CD4-positive, alpha-beta T cell (primary cell): ENCODE data around the gene STK38L. TPM values are rescaled to one million over a fixed set of nuclear protein-coding genes. Genes with fewer than 3 reads are reported as not detected.

Experiments used
- ATAC-seq: fragments of 200-7000 bp; cut with Tn5 transposase; one replicate; pipeline ENCODE4 v1.10.0; 2022; ENCODE audit warnings: mild to moderate bottlenecking; ENCODE audit not compliant: poor library complexity
- CTCF ChIA-PET: fragments of 350-600 bp; sonication (Branson Sonifier 250); formaldehyde crosslinking; loops from one replicate; lab custom pipeline; 2021; ENCODE audit warnings: antibody characterized with exemption, inconsistent platforms; lab: Charles Lee
- POLR2A ChIA-PET: fragments of 350-600 bp; sonication (Branson Sonifier 250); formaldehyde crosslinking; loops from one replicate; lab custom pipeline; 2021; ENCODE audit warnings: antibody characterized with exemption, inconsistent platforms; lab: Charles Lee
- DNase-seq, 14 experiments: peaks; one replicate each; pipeline ENCODE4 v3.0.0-alpha.2; 2013 to 2020; ENCODE audit warnings: mixed read lengths in 2 of 14
- H3K27ac ChIP-seq, 2 donors: one replicate each; pipeline versions ENCODE4 v1.5.1 to v1.7.0; 2013; ENCODE audit warnings: low read length in 2 of 2, low read depth in 1 of 2, mild to moderate bottlenecking in 1 of 2
- H3K27me3 ChIP-seq, 2 experiments: 1 replicate in 1 of 2; 2 replicates in 1 of 2; pipeline versions ENCODE4 v1.6.1 to v1.7.0; 2013; ENCODE audit warnings: low read length in 2 of 2, control low read depth in 1 of 2, mild to moderate bottlenecking in 1 of 2, moderate library complexity in 1 of 2; ENCODE audit not compliant: insufficient read depth in 2 of 2, control insufficient read depth in 1 of 2
- H3K36me3 ChIP-seq: one replicate; pipeline ENCODE4 v1.6.1; 2013; ENCODE audit warnings: low read length, control low read depth; ENCODE audit not compliant: insufficient read depth
- H3K4me1 ChIP-seq: one replicate; pipeline ENCODE4 v1.6.1; 2013; ENCODE audit warnings: low read length, control low read depth; ENCODE audit not compliant: insufficient read depth
- H3K4me3 ChIP-seq: one replicate; pipeline ENCODE4 v1.5.1; 2013; ENCODE audit warnings: mild to moderate bottlenecking, low read length, moderate library complexity
- H3K9me3 ChIP-seq, 2 experiments: 1 replicate in 1 of 2; 2 replicates in 1 of 2; pipeline versions ENCODE4 v1.6.1 to v1.7.0; 2013; ENCODE audit warnings: low read length in 2 of 2, mild to moderate bottlenecking in 2 of 2, control low read depth in 1 of 2, moderate library complexity in 1 of 2; ENCODE audit not compliant: control insufficient read depth in 1 of 2, insufficient read depth in 1 of 2
- H3K27ac Mint-ChIP-seq: one replicate; pipeline ENCODE4 v1.8.0; 2020; ENCODE audit warnings: mixed read lengths
- H3K27me3 Mint-ChIP-seq: one replicate; pipeline ENCODE4 v1.8.0; 2021; ENCODE audit warnings: mixed read lengths
- H3K36me3 Mint-ChIP-seq: one replicate; pipeline ENCODE4 v1.8.0; 2021; ENCODE audit warnings: low read depth, mixed read lengths
- H3K4me1 Mint-ChIP-seq: one replicate; pipeline ENCODE4 v1.8.0; 2021; ENCODE audit warnings: low read depth, mixed read lengths
- H3K4me3 Mint-ChIP-seq: one replicate; pipeline ENCODE4 v1.8.0; 2020; ENCODE audit warnings: mild to moderate bottlenecking, mixed read lengths
- H3K9me3 Mint-ChIP-seq: one replicate; pipeline ENCODE4 v1.8.0; 2020; ENCODE audit warnings: mixed read lengths
- intact Hi-C, 2 experiments: fragments of 100-400 bp; cut with DNase I in 1 of 2; cut with micrococcal nuclease in 1 of 2; formaldehyde crosslinking; loops; one replicate each; pipeline versions ENCODE4 v1.15.1 to v1.9.0; 2023 to 2025; cut with DNase I, micrococcal nuclease
- total RNA-seq, 174 experiments: library from RNA in 2 of 174; stranded (reverse) in 2 of 174; gene quantifications; one replicate each; pipeline ENCODE4 v1.2.3 and lab custom pipeline; 2021 to 2026
- TF ChIP-seq, protein P1 (sequence below): fragments of 200-600 bp; IDR thresholded peaks from one replicate; pipeline ENCODE4 v1.8.0; 2022; ENCODE audit warnings: antibody characterized with exemption, mild to moderate bottlenecking

STK38L gene
- total RNA-seq, 2 experiments from 2014 or later: 18.3 to 21.0 TPM

DNA sequence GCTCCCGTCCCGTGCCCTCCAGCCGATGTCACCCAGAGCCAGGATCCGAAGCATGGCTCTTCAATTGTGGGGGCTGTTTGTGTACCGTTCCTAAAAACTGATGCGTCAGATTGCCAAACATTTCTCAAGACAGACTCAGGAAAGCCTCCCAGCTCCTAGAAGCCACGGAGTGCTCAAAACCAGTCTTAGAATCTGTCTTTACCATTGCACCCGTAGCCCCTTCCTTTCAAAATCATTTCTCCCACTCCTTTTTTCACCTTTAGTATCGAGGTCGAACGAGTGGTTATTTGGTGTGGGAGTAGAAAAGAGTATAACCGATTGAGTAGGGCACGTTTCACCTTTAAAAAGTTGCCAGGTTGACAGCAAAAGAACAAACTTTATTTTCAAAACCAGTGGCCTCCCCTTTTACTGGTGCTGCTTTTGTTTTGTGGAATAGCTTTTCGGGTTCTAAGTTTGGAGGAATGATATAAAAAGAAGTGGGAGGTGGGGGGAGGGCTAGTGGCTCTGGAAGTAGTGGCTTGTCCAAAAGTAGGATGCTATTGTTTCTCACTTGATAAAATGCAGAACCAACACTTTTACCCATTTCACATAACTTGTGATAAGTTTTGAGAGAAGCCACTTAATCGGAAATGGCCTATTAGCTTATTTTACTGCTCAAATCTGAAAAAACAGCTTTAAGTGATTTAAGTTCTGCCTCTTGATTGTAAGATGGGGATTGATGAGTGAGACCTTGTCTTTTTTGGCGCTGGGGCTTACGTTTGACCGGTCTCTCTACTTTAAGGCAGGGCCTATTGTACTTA is 803 bp downstream of the STK38L start:
- ATAC-seq: no peak
- H3K27ac ChIP-seq: peak overlapping the region; percentile 60 to 77
- peak overlapping the region; percentile 92 for H3K27ac Mint-ChIP-seq
- peaks cover 56% of the 10 kb centered on the region for H3K4me1 Mint-ChIP-seq
- peaks cover 15% of the 10 kb centered on the region for H3K4me1 ChIP-seq
- peak overlapping the region; percentile 99 for H3K4me3 Mint-ChIP-seq
- H3K36me3 ChIP-seq: no peaks in the 10 kb centered on the region
- H3K36me3 Mint-ChIP-seq: peaks cover 9% of the 10 kb centered on the region
- DNase-seq: peak in 1 of 14 experiments; percentile 9
- TF ChIP-seq, protein P1, sequence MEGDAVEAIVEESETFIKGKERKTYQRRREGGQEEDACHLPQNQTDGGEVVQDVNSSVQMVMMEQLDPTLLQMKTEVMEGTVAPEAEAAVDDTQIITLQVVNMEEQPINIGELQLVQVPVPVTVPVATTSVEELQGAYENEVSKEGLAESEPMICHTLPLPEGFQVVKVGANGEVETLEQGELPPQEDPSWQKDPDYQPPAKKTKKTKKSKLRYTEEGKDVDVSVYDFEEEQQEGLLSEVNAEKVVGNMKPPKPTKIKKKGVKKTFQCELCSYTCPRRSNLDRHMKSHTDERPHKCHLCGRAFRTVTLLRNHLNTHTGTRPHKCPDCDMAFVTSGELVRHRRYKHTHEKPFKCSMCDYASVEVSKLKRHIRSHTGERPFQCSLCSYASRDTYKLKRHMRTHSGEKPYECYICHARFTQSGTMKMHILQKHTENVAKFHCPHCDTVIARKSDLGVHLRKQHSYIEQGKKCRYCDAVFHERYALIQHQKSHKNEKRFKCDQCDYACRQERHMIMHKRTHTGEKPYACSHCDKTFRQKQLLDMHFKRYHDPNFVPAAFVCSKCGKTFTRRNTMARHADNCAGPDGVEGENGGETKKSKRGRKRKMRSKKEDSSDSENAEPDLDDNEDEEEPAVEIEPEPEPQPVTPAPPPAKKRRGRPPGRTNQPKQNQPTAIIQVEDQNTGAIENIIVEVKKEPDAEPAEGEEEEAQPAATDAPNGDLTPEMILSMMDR: no peak
- POLR2A ChIA-PET: interaction anchor here (0.6 to 2.5 kb wide), 8 partner anchors 8 to 412 kb away, joined by 3 to 16 read pairs (median 4); partner anchors contain the start of genes FGFR1OP2, ITPR2, MED21 and TM7SF3
- no peaks in the 10 kb centered on the region for H3K27me3 ChIP-seq
- no peaks in the 10 kb centered on the region for H3K9me3 Mint-ChIP-seq
- H3K9me3 ChIP-seq: no peaks in the 10 kb centered on the region
- H3K27me3 Mint-ChIP-seq: no peaks in the 10 kb centered on the region
- CTCF ChIA-PET: no interaction called here
- intact Hi-C loops: loop anchor here (5.0 to 10.0 kb wide), 4 partner anchors 230 to 950 kb away; partner anchors contain the start of genes CCDC91 (in 1 of the 2), ITPR2 (in 1 of the 2), PPFIBP1 (in 1 of the 2) and TM7SF3 (in 1 of the 2)
- peak overlapping the region; percentile 93 for H3K4me3 ChIP-seq

DNA sequence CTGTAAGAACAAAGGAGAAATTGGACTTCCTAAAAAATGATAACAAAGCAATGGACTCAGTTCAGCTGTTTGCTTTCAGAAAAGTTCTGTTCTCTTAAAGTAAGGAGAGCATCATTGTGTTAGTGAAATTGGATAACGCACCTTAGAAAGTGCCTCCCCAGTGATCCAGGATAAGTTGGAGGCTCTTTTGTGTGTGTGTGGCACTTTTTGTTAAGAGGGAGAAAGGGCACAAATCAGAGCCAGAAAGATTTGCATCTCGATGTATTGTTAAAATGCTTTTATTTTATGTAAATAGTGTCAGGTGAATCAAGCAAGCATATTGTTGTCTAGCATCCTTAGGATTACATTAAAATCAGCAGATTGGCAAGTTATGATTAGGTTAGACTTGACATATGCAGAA is 2.1 kb downstream of the STK38L start:
- H3K27ac Mint-ChIP-seq: peak overlapping the region; percentile 92
- Histone ChIP-seq H3K4me3 (no peak overlapping the region), H3K4me1 (peaks cover 15% of the 10 kb centered on the region), H3K27ac (no peak overlapping the region), H3K36me3 (no peaks in the 10 kb centered on the region), H3K9me3 (no peaks in the 10 kb centered on the region), H3K27me3 (no peaks in the 10 kb centered on the region)
- peaks cover 52% of the 10 kb centered on the region for H3K4me1 Mint-ChIP-seq
- H3K9me3 Mint-ChIP-seq: no peaks in the 10 kb centered on the region
- H3K27me3 Mint-ChIP-seq: no peaks in the 10 kb centered on the region
- TF ChIP-seq, protein P1: no peak
- H3K4me3 Mint-ChIP-seq: peak overlapping the region; percentile 84
- H3K36me3 Mint-ChIP-seq: peaks cover 13% of the 10 kb centered on the region
- POLR2A ChIA-PET: no interaction called here
- DNase-seq (no peak), ATAC-seq (no peak)
- intact Hi-C loops: loop anchor here (2.0 to 10.0 kb wide), 4 partner anchors 231 to 949 kb away; partner anchors contain the start of genes CCDC91 (in 1 of the 2), ITPR2 (in 1 of the 2) and TM7SF3 (in 1 of the 2)
- CTCF ChIA-PET: no interaction called here

DNA sequence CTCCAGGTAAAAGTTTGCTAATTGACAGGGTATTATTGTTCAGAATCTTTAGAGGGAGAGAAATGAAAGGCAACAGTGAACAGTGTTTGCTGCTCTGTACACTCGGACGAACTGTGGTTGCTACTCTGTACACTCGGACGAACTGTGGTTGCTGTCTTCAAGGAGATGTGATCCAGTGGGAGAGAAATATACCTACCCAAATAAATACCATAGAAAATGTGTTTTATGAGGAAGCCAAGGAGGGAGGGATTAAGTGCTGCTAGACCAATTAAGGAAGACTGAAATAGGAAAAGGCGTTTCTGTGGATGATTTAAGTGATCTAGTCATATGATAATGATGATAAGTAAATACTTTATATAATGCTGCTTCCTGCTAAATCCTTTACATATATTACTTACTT is 2.7 kb downstream of the STK38L start:
- CTCF ChIA-PET: no interaction called here

More for the DNA sequence above, 2.7 kb downstream of the STK38L start:
- ATAC-seq (no peak), DNase-seq (no peak)
- Mint-ChIP-seq H3K27me3 (no peaks in the 10 kb centered on the region), H3K4me3 (peak overlapping the region; percentile 48), H3K9me3 (no peaks in the 10 kb centered on the region), H3K4me1 (peaks cover 52% of the 10 kb centered on the region), H3K27ac (no peak overlapping the region), H3K36me3 (peaks cover 13% of the 10 kb centered on the region)
- TF ChIP-seq, protein P1: no peak
- Histone ChIP-seq H3K36me3 (no peaks in the 10 kb centered on the region), H3K4me3 (no peak overlapping the region), H3K4me1 (peaks cover 15% of the 10 kb centered on the region), H3K9me3 (no peaks in the 10 kb centered on the region), H3K27me3 (no peaks in the 10 kb centered on the region), H3K27ac (no peak overlapping the region)
- POLR2A ChIA-PET: no interaction called here
- intact Hi-C loops: loop anchor here (2.0 to 10.0 kb wide), 4 partner anchors 232 to 948 kb away; partner anchors contain the start of genes CCDC91 (in 1 of the 2), ITPR2 (in 1 of the 2) and TM7SF3 (in 1 of the 2)
